Choroid plexus epithelial cell (primary cell): ENCODE results near the gene PRELID1.

Source experiments
- DNase-seq: peaks from one replicate; pipeline ENCODE4 v3.0.0-alpha.2; 2010; ENCODE audit warnings: low read depth
- H3K4me3 ChIP-seq: 2 replicates; pipeline ENCODE4 v1.5.1; 2011; ENCODE audit warnings: low read depth, mild to moderate bottlenecking, control low read depth, low read length, moderate library complexity
- CTCF ChIP-seq: conservative IDR thresholded peaks from 2 replicates; pipeline ENCODE4 v1.5.1; 2011; ENCODE audit warnings: low read depth, mild to moderate bottlenecking, control low read depth, inconsistent platforms, low read length, moderate library complexity

Gene PRELID1

GRCh38 chr5:177297922-177298321 lies 5.7 kb upstream of the PRELID1 start:
- TF ChIP-seq CTCF: no peak
- DNase-seq: no peak
- H3K4me3 ChIP-seq: no peak overlapping the region

GRCh38 chr5:177299697-177300096 lies 3.9 kb upstream of the PRELID1 start:
- no peak for DNase-seq
- H3K4me3 ChIP-seq: no peak overlapping the region
- no peak for TF ChIP-seq CTCF

- DNase-seq: peak; percentile 88
- H3K4me3 ChIP-seq: no peak overlapping the region
- peak; percentile 49 for TF ChIP-seq CTCF
Measured at GRCh38 chr5:177300236-177300880, 3.2 kb upstream of the PRELID1 start.

- DNase-seq: no peak
- TF ChIP-seq CTCF: no peak
- no peak overlapping the region for H3K4me3 ChIP-seq
Measured at GRCh38 chr5:177300951-177301350, 2.6 kb upstream of the PRELID1 start.

GRCh38 chr5:177301503-177302165 lies 2.0 kb upstream of the PRELID1 start:
- no peak for DNase-seq
- no peak for TF ChIP-seq CTCF
- no peak overlapping the region for H3K4me3 ChIP-seq

GRCh38 chr5:177302354-177303110 lies 1.1 kb upstream of the PRELID1 start:
- peak; percentile 28 for TF ChIP-seq CTCF
- DNase-seq: no peak

More at GRCh38 chr5:177302354-177303110, 1.1 kb upstream of the PRELID1 start:
- peak overlapping the region; percentile 95 for H3K4me3 ChIP-seq
